IPS-11a (cell line): ENCODE measurements around the gene GARIN5A.
"Not testable (repeated sequence)": the region's sequence is repeated elsewhere in the genome, so short reads cannot be mapped to it uniquely, and the experiment has no call there.

Source experiments
- H3K4me3 ChIP-seq: one replicate; pipeline ENCODE4 v1.5.1; 2013; ENCODE audit warnings: low read depth, low read length, control low read depth

The GARIN5A gene

GRCh38 chr19:50489461-50490011 lies 12.9 kb upstream of the GARIN5A start:
- no peak overlapping the region for H3K4me3 ChIP-seq

GRCh38 chr19:50488389-50489194 lies 11.9 kb upstream of the GARIN5A start:
- no peak overlapping the region for H3K4me3 ChIP-seq

- H3K4me3 ChIP-seq, result no peak overlapping the region
These were observed 10.3 kb upstream of the GARIN5A start for GRCh38 chr19:50486823-50487515.

GRCh38 chr19:50485284-50485955 lies 8.8 kb upstream of the GARIN5A start:
- no peak overlapping the region for H3K4me3 ChIP-seq

GRCh38 chr19:50482916-50483315 lies 6.3 kb upstream of the GARIN5A start:
- no peak overlapping the region for H3K4me3 ChIP-seq

GRCh38 chr19:50482271-50482855 lies 5.7 kb upstream of the GARIN5A start:
- no peak overlapping the region for H3K4me3 ChIP-seq

- no peak overlapping the region for H3K4me3 ChIP-seq
These were observed 4.9 kb upstream of the GARIN5A start for GRCh38 chr19:50481351-50482149.

- H3K4me3 ChIP-seq, result no peak overlapping the region
These were observed 3.8 kb upstream of the GARIN5A start for GRCh38 chr19:50480281-50481111.

GRCh38 chr19:50479761-50480251 lies 3.2 kb upstream of the GARIN5A start:
- H3K4me3 ChIP-seq, result no peak overlapping the region

GRCh38 chr19:50478901-50479715 lies 2.5 kb upstream of the GARIN5A start:
- no peak overlapping the region for H3K4me3 ChIP-seq

GRCh38 chr19:50477751-50478515 lies 1.3 kb upstream of the GARIN5A start:
- no peak overlapping the region for H3K4me3 ChIP-seq

GRCh38 chr19:50476907-50477238 lies 225 bp upstream of the GARIN5A start:
- peak overlapping the region; percentile 93 for H3K4me3 ChIP-seq

GRCh38 chr19:50475736-50476223 lies 868 bp downstream of the GARIN5A start:
- peak overlapping the region; percentile 22 for H3K4me3 ChIP-seq

- no peak overlapping the region for H3K4me3 ChIP-seq
These were observed 1.5 kb downstream of the GARIN5A start for GRCh38 chr19:50475101-50475568.

GRCh38 chr19:50473336-50473735 lies 3.3 kb downstream of the GARIN5A start:
- H3K4me3 ChIP-seq, result not testable (repeated sequence)

- H3K4me3 ChIP-seq, result no peak overlapping the region
These were observed 7.8 kb downstream of the GARIN5A start for GRCh38 chr19:50468818-50469217.

- H3K4me3 ChIP-seq, result no peak overlapping the region
These were observed 9.1 kb downstream of the GARIN5A start for GRCh38 chr19:50467566-50467965.

- no peak overlapping the region for H3K4me3 ChIP-seq
These were observed 10.0 kb downstream of the GARIN5A start for GRCh38 chr19:50466706-50467039.
